Transverse colon (tissue), 4 donors: ENCODE results near the gene AHNAK. TPM values are rescaled to one million over a fixed set of nuclear protein-coding genes. Genes with fewer than 3 reads are reported as not detected.
A peak's percentile ranks its signal among the peaks of the same experiment; 100 is the strongest.
"Not testable (repeated sequence)": the region's sequence is repeated elsewhere in the genome, so short reads cannot be mapped to it uniquely, and the experiment has no call there.

Experiments
- DNase-seq: peaks from one replicate; pipeline ENCODE4 v3.0.0-alpha.2; 2019
- H3K27ac ChIP-seq, 4 donors: fragments of 200-600 bp; sonication (generic); 2 replicates each; pipeline ENCODE4 v1.5.1; 2016 to 2018; ENCODE audit warnings: inconsistent platforms in 4 of 4
- H3K27me3 ChIP-seq: fragments of 200-600 bp; sonication (generic); 2 replicates; pipeline ENCODE4 v1.5.1; 2017; ENCODE audit warnings: inconsistent platforms
- H3K36me3 ChIP-seq, 4 donors: fragments of 200-600 bp; sonication (generic); 2 replicates each; pipeline ENCODE4 v1.5.1; 2017 to 2019; ENCODE audit warnings: inconsistent platforms in 4 of 4
- H3K4me1 ChIP-seq, 4 donors: fragments of 200-600 bp; sonication (generic); 2 replicates each; pipeline ENCODE4 v1.5.1; 2017 to 2020; ENCODE audit warnings: inconsistent platforms in 4 of 4
- H3K4me3 ChIP-seq, 4 donors: fragments of 200-600 bp; sonication (generic); 1 replicate in 1 of 4; 2 replicates in 3 of 4; pipeline versions ENCODE4 v1.5.1 to v1.6.1; 2017 to 2019; ENCODE audit warnings: inconsistent platforms in 4 of 4
- H3K9me3 ChIP-seq, 2 donors: fragments of 200-600 bp; sonication (generic); 2 replicates each; pipeline ENCODE4 v1.5.1; 2017 to 2019; ENCODE audit warnings: inconsistent platforms in 2 of 2
- EP300 ChIP-seq: sonication (generic); formaldehyde crosslinking; IDR thresholded peaks from one replicate; pipeline ENCODE4 v1.6.1; 2017; ENCODE audit warnings: antibody characterized with exemption, low read depth
- POLR2A ChIP-seq: fragments of 450-650 bp; IDR thresholded peaks from one replicate; pipeline ENCODE4 v1.6.1; 2016; ENCODE audit warnings: antibody characterized with exemption, mild to moderate bottlenecking, moderate library complexity
- POLR2AphosphoS5 ChIP-seq, 3 donors: sonication (generic); formaldehyde crosslinking; IDR thresholded peaks; one replicate each; pipeline ENCODE4 v1.6.1; 2016; ENCODE audit warnings: antibody characterized with exemption in 3 of 3
- WGBS, 2 donors: methylation state at CpG; one replicate each; pipeline ENCODE4 v1.1.5; 2018; ENCODE audit warnings: low coverage in 1 of 2; 5-methylcytosine and 5-hydroxymethylcytosine counted together
- in situ Hi-C, 4 donors: fragments of 200-750 bp; cut with MboI; loops; one replicate each; pipeline versions ENCODE4 v1.15.0 to v1.15.1; 2017; ENCODE audit warnings: low sequenced_read_pairs in 3 of 4, low pct_ligation_motif_present in 1 of 4, low pct_unique_long_range_greater_than_20kb in 1 of 4
- intact Hi-C: fragments of 100-400 bp; cut with DNase I; formaldehyde crosslinking; loops from one replicate; pipeline ENCODE4 v1.15.1; 2023; ENCODE audit warnings: low total_unique reads
- total RNA-seq, 4 donors: library from RNA; depleted of rRNA; stranded (reverse); fragments of >200 nt; gene quantifications; one replicate each; pipeline ENCODE4 v1.1.0, GENCODE V29; 2016
- TF ChIP-seq, protein P1 (sequence below), 5 experiments: fragments of 200-600 bp in 3 of 5; fragments of 450-650 bp in 2 of 5; sonication (generic) in 3 of 5; IDR thresholded peaks; 1 replicate in 2 of 5; 2 replicates in 3 of 5; pipeline ENCODE4 v1.5.1; 2016 to 2017; ENCODE audit warnings: antibody characterized with exemption in 5 of 5, inconsistent platforms in 3 of 5, mild to moderate bottlenecking in 2 of 5, moderate library complexity in 1 of 5

Gene AHNAK
- total RNA-seq, 4 donors from 2014 or later, result 561 to 1,032 (median 742) TPM

DNA sequence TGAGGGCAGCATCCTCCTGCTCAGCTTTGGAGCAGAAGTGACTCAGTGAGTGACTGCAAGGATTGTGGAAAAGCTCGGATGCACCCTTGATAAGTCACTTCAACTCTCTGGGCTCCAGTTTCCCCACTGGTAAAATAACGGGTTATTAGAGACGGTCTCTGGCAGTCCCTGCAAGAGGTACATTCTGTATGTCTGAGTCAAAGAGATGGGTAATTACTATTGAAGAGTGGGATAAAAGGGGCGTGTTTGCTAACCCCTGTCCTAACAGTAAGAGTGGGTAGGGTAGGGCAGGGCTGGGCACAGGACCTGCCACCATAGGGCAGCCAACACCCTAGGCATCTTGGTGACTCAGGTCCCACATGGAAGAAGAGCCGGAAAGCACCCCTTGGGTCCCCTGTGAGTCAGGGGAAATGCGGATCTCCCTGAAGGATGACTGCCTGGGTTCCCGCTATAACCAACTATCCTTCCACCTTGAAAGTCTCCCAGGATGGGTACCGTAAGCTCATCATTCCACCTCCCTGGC lies 7.3 kb upstream of the AHNAK start:
- H3K36me3 ChIP-seq, result peaks cover 0 to 3% (median 2%) of the 10 kb centered on the region in 4 donors
- intact Hi-C loops (no loop called here), in situ Hi-C loops (loop anchor here in 2 of 4 donors (10.0 kb wide), 1 partner anchor 129 kb away; no protein-coding TSS in a partner anchor)
- peaks cover 71 to 93% (median 86%) of the 10 kb centered on the region in 4 donors for H3K4me1 ChIP-seq
- peak; percentile 62 for DNase-seq
- no peaks in the 10 kb centered on the region for H3K9me3 ChIP-seq
- H3K27me3 ChIP-seq, result no peaks in the 10 kb centered on the region
- peak overlapping the region; percentile 96 to 100 (median 97) for H3K27ac ChIP-seq
- peak overlapping the region in 1 of 4 donors; percentile 25 for H3K4me3 ChIP-seq
- TF ChIP-seq, protein P1, sequence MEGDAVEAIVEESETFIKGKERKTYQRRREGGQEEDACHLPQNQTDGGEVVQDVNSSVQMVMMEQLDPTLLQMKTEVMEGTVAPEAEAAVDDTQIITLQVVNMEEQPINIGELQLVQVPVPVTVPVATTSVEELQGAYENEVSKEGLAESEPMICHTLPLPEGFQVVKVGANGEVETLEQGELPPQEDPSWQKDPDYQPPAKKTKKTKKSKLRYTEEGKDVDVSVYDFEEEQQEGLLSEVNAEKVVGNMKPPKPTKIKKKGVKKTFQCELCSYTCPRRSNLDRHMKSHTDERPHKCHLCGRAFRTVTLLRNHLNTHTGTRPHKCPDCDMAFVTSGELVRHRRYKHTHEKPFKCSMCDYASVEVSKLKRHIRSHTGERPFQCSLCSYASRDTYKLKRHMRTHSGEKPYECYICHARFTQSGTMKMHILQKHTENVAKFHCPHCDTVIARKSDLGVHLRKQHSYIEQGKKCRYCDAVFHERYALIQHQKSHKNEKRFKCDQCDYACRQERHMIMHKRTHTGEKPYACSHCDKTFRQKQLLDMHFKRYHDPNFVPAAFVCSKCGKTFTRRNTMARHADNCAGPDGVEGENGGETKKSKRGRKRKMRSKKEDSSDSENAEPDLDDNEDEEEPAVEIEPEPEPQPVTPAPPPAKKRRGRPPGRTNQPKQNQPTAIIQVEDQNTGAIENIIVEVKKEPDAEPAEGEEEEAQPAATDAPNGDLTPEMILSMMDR (IDR thresholded peaks at IDR 0.05), result no peak
- no peak for TF ChIP-seq POLR2A
- no peak for TF ChIP-seq POLR2AphosphoS5 (IDR thresholded peaks at IDR 0.05)
- no peak for TF ChIP-seq EP300
- 58 to 63% methylated on average over 7 to 8 of the region's 8 CpGs for WGBS, 2 donors

DNA sequence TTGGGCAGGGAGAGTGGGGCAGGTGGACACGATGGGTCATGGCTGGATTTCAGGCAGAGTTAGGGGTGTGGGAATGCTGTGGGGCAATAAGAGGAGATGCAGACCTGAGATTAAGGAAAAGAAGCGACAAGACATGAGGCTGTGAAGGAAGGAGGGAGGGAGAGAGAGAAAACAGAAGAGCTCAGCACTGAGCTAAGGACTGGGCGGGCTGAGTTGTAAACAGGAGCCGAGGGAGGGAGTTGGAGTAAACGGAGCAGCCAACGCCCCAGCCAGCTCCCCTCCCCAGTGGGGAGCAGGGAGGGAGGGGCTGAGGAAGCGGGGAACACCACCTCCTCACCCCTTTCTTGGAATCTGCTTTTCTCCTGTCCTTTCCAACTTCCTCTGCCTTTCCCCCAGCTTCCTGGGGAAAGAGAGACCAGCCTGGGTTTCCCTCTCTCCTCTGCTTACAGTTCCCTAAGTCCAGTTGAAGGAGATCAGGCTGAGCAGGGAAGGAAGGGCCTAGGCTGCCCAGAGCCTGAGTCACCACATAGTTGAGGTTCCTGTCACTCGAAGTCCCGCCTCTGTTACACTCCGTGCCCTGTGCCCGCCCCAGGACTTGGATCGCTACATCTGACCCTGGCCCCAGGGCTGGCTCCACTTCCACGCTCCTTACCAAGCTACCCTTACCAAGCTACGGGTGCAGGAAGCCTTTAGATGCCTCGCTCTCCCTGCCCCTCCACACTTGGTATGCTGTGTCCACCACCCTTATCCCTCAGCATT lies 6.7 kb upstream of the AHNAK start:
- H3K4me1 ChIP-seq, result peaks cover 76 to 98% (median 91%) of the 10 kb centered on the region in 4 donors
- TF ChIP-seq, protein P1 (IDR thresholded peaks at IDR 0.05), result no peak
- peak; percentile 20 for TF ChIP-seq EP300
- TF ChIP-seq POLR2A, result peak; percentile 85
- TF ChIP-seq POLR2AphosphoS5 (IDR thresholded peaks at IDR 0.05), result peak; percentile 74 to 86 (median 81)
- H3K27me3 ChIP-seq, result no peaks in the 10 kb centered on the region
- no peaks in the 10 kb centered on the region for H3K9me3 ChIP-seq
- intact Hi-C loops (no loop called here), in situ Hi-C loops (loop anchor here in 2 of 4 donors (10.0 kb wide), 1 partner anchor 128 kb away; no protein-coding TSS in a partner anchor)
- peak; percentile 90 for DNase-seq
- no peaks in the 10 kb centered on the region for H3K36me3 ChIP-seq
- 2 to 13% methylated on average over 7 to 15 of the region's 15 CpGs for WGBS, 2 donors
- peak overlapping the region; percentile 96 to 100 (median 97) for H3K27ac ChIP-seq
- peak overlapping the region in 1 of 4 donors; percentile 25 for H3K4me3 ChIP-seq

DNA sequence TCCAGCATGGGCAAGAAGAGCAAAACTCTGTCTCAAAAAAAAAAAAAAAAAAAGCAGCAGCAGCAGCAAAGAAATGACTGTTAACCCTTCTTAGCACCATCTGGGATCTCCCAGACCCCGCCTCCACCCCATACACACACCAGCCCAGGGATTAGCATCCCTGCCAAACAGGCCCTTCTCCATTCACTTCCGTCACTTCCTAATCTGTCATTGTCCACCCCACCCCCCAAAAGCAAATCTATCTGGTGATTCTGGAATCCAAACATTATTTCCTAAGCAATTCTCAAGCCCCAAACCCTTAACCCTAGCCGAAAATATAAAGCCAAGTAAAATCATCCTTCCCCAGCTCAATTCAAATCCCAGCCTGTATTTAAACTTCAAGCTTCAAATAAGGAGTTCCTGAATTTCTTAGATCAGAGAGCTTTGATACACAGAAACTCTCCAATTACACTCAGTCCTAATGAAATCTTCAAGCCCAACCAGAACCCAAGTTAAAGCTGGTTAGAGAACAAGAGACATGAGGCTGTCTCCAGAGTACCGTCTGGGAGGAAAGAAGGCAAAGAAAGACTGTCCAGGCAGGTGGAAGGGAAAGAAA lies 6.0 kb upstream of the AHNAK start:
- H3K4me3 ChIP-seq, result peak overlapping the region in 1 of 4 donors; percentile 25
- in situ Hi-C loops, result loop anchor here in 2 of 4 donors (10.0 kb wide), 1 partner anchor 128 kb away; no protein-coding TSS in a partner anchor
- intact Hi-C loops, result no loop called here
- H3K36me3 ChIP-seq, result no peaks in the 10 kb centered on the region
- 22 to 24% methylated on average over 2 to 4 of the region's 4 CpGs for WGBS, 2 donors
- DNase-seq, result no peak
- peak overlapping the region; percentile 96 to 100 (median 97) for H3K27ac ChIP-seq
- H3K27me3 ChIP-seq, result no peaks in the 10 kb centered on the region
- no peaks in the 10 kb centered on the region for H3K9me3 ChIP-seq
- TF ChIP-seq EP300 (no peak), POLR2AphosphoS5 (IDR thresholded peaks at IDR 0.05) (no peak), POLR2A (no peak)
- TF ChIP-seq, protein P1 (IDR thresholded peaks at IDR 0.05), result no peak
- peaks cover 80 to 98% (median 93%) of the 10 kb centered on the region in 4 donors for H3K4me1 ChIP-seq

DNA sequence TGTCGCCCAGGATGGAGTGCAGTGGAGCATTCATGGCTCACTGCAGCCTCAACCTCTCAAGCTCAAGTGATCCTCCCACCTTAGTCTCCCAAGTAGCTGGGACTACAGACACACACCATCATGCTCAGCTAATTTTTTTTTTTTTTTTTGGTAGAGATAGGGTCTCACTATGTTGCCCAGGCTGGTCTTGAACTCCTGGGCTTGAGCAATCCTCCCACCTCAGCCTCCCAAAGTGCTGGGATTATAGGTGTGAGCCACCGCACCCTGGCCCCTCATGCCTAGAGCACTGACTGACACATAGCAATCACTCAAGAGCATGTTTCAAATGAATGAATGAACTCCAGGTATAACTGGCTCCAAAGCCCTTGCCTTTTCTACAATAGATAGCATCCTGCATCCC lies 3.9 kb upstream of the AHNAK start:
- DNase-seq, intact Hi-C loops, H3K9me3 ChIP-seq, H3K27me3 ChIP-seq, H3K36me3 ChIP-seq, H3K4me3 ChIP-seq: not testable (repeated sequence)
- Histone ChIP-seq H3K4me1 (peaks cover 62 to 85% (median 79%) of the 10 kb centered on the region in 4 donors), H3K27ac (peak overlapping the region; percentile 96 to 100 (median 97))
- WGBS, 2 donors, result 79 to 85% methylated on average over 1 to 2 of the region's 2 CpGs
- in situ Hi-C loops, result loop anchor here in 2 of 4 donors (10.0 kb wide), 1 partner anchor 126 kb away; no protein-coding TSS in a partner anchor
